K562 (cell line): ENCODE data around the gene IGSF23. TPM values are rescaled to one million over a fixed set of nuclear protein-coding genes. Genes with fewer than 3 reads are reported as not detected.

ENCODE experiments used
- CREB1 ChIP-seq, 2 experiments: sonication (generic) in 1 of 2; formaldehyde crosslinking in 1 of 2; IDR thresholded peaks; 2 replicates each; pipeline versions ENCODE4 v1.6.1 to v1.8.0; 2012 to 2022; ENCODE audit warnings: inconsistent platforms in 1 of 2, mild to moderate bottlenecking in 1 of 2, missing genetic modification reagents in 1 of 2, moderate library complexity in 1 of 2
- CTBP1 ChIP-seq: fragments of 450-650 bp; IDR thresholded peaks from 2 replicates; pipeline ENCODE4 v1.6.1; 2016; ENCODE audit warnings: borderline replicate concordance
- EP400 ChIP-seq: fragments of 450-650 bp; IDR thresholded peaks from 2 replicates; pipeline ENCODE4 v1.6.1; 2017; ENCODE audit warnings: antibody characterized with exemption, mild to moderate bottlenecking, moderate library complexity
- HNRNPL ChIP-seq: fragments of 200-400 bp; formaldehyde crosslinking; IDR thresholded peaks from 2 replicates; pipeline ENCODE4 v1.6.1; 2017; ENCODE audit warnings: low read depth, mild to moderate bottlenecking, low read length
- HSF4 ChIP-seq: fragments of 250-450 bp; sonication (Bioruptor Pico); IDR thresholded peaks from 2 replicates; pipeline ENCODE4 v2.1.2; 2022; ENCODE audit warnings: mild to moderate bottlenecking, moderate library complexity, borderline replicate concordance
- KLF10 ChIP-seq: fragments of 250-450 bp; sonication (Bioruptor Pico); IDR thresholded peaks from 2 replicates; pipeline ENCODE4 v1.6.1; 2021; ENCODE audit warnings: matching md5 sums
- L3MBTL2 ChIP-seq: fragments of 450-650 bp; IDR thresholded peaks from 2 replicates; pipeline ENCODE4 v1.6.1; 2016; ENCODE audit warnings: mild to moderate bottlenecking, moderate library complexity
- MTA1 ChIP-seq: fragments of 450-650 bp; IDR thresholded peaks from 2 replicates; pipeline ENCODE4 v1.6.1; 2017; ENCODE audit warnings: borderline replicate concordance
- PHF8 ChIP-seq: fragments of 200-600 bp; sonication (generic); IDR thresholded peaks from 2 replicates; pipeline ENCODE4 v1.6.1; 2012; ENCODE audit warnings: mixed run types, mild to moderate bottlenecking, inconsistent platforms, low read length, moderate library complexity, borderline replicate concordance
- POLR2A ChIP-seq: fragments of 450-650 bp; conservative IDR thresholded peaks from 2 replicates; pipeline ENCODE4 v1.6.1; 2016
- POLR2G ChIP-seq: fragments of 200-400 bp; formaldehyde crosslinking; IDR thresholded peaks from 2 replicates; pipeline ENCODE4 v1.6.1; 2017; ENCODE audit warnings: low read depth, mild to moderate bottlenecking, antibody characterized with exemption, low read length, moderate library complexity
- PYGO2 ChIP-seq: fragments of 450-650 bp; IDR thresholded peaks from 2 replicates; pipeline ENCODE4 v1.6.1; 2016; ENCODE audit warnings: mild to moderate bottlenecking, missing genetic modification characterization, moderate library complexity, missing compliant biosample characterization
- SIRT6 ChIP-seq: IDR thresholded peaks from one replicate; pipeline ENCODE4 v1.6.1; 2012; ENCODE audit warnings: low read depth, mild to moderate bottlenecking, control low read depth, inconsistent platforms, low read length, moderate library complexity
- ZNF277 ChIP-seq: fragments of 250-450 bp; sonication (Bioruptor Pico); IDR thresholded peaks from 2 replicates; pipeline ENCODE4 v1.8.0; 2022; ENCODE audit warnings: inconsistent platforms, mild to moderate bottlenecking, moderate library complexity, borderline replicate concordance
- ZNF3 ChIP-seq: fragments of 250-450 bp; sonication (Bioruptor Pico); IDR thresholded peaks from 2 replicates; pipeline ENCODE4 v1.5.0; 2021; ENCODE audit warnings: mild to moderate bottlenecking, moderate library complexity
- ZNF830 ChIP-seq: fragments of 250-450 bp; sonication (Bioruptor Pico); IDR thresholded peaks from 2 replicates; pipeline ENCODE4 v1.5.0; 2021; ENCODE audit warnings: mild to moderate bottlenecking
- polyA plus RNA-seq, 8 experiments: library from polyadenylated mRNA; depleted of rRNA in 4 of 8; stranded (reverse) in 5 of 8; unstranded in 3 of 8; fragments of >200 nt; fragmentation: Nextera tagmentation in 2 of 8; fragmentation: Illumina TruSeq in 1 of 8; extraction: Ambion mirVana in 2 of 8; extraction: Trizol in 1 of 8; gene quantifications; 2 replicates each; pipeline versions ENCODE4 v1.2.1 to v1.2.3, GENCODE V29; 2011 to 2014; ENCODE audit warnings: inconsistent platforms in 1 of 8, missing spikeins in 1 of 8
- total RNA-seq, 7 experiments: library from RNA; depleted of rRNA in 6 of 7; stranded (reverse); fragments of >200 nt in 6 of 7; fragmentation: Illumina TruSeq in 2 of 7; extraction: Trizol in 2 of 7; gene quantifications; 2 replicates each; pipeline versions ENCODE4 v1.2.1 to v1.2.3, GENCODE V29; 2011 to 2021; ENCODE audit warnings: low replicate concordance in 1 of 7
- TF ChIP-seq, protein P1 (sequence below): IDR thresholded peaks from 2 replicates; pipeline ENCODE4 v1.6.1; 2014; ENCODE audit warnings: antibody characterized with exemption
- TF ChIP-seq, protein P2 (sequence below): fragments of 450-650 bp; IDR thresholded peaks from 2 replicates; pipeline ENCODE4 v1.6.1; 2016; ENCODE audit warnings: borderline replicate concordance
- TF ChIP-seq, protein P3 (sequence below): fragments of 450-650 bp; IDR thresholded peaks from 2 replicates; pipeline ENCODE4 v1.6.1; 2016; ENCODE audit warnings: antibody characterized with exemption
- TF ChIP-seq, protein P4 (sequence below): fragments of 450-650 bp; IDR thresholded peaks from 2 replicates; pipeline ENCODE4 v1.7.0; 2016; ENCODE audit warnings: borderline replicate concordance

Gene IGSF23
- total and polyA plus RNA-seq, 9 of the 15 experiments (the other 6 are each of a cell fraction or from before 2014, with no cell fraction given): not detected

GRCh38 chr19:44643605-44644401 is 30.4 kb downstream of the IGSF23 start, which contains the start of gene PVR (continued):
- TF ChIP-seq PYGO2 (tag): no peak
- no peak for TF ChIP-seq HSF4 (CRISPR knock-in tag)
- peak; percentile 60; the same call in 1 of the 2 replicates for TF ChIP-seq PHF8
- peak; percentile 59 for TF ChIP-seq POLR2A
- no peak for TF ChIP-seq SIRT6
- TF ChIP-seq HNRNPL: peak; percentile 67; the same call in 1 of the 2 replicates
- TF ChIP-seq ZNF277: no peak
- TF ChIP-seq, protein P1, sequence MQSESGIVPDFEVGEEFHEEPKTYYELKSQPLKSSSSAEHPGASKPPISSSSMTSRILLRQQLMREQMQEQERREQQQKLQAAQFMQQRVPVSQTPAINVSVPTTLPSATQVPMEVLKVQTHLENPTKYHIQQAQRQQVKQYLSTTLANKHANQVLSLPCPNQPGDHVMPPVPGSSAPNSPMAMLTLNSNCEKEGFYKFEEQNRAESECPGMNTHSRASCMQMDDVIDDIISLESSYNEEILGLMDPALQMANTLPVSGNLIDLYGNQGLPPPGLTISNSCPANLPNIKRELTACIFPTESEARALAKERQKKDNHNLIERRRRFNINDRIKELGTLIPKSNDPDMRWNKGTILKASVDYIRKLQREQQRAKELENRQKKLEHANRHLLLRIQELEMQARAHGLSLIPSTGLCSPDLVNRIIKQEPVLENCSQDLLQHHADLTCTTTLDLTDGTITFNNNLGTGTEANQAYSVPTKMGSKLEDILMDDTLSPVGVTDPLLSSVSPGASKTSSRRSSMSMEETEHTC: no peak
- TF ChIP-seq EP400: peak; percentile 53; the same call in 1 of the 2 replicates
- TF ChIP-seq, protein P2, sequence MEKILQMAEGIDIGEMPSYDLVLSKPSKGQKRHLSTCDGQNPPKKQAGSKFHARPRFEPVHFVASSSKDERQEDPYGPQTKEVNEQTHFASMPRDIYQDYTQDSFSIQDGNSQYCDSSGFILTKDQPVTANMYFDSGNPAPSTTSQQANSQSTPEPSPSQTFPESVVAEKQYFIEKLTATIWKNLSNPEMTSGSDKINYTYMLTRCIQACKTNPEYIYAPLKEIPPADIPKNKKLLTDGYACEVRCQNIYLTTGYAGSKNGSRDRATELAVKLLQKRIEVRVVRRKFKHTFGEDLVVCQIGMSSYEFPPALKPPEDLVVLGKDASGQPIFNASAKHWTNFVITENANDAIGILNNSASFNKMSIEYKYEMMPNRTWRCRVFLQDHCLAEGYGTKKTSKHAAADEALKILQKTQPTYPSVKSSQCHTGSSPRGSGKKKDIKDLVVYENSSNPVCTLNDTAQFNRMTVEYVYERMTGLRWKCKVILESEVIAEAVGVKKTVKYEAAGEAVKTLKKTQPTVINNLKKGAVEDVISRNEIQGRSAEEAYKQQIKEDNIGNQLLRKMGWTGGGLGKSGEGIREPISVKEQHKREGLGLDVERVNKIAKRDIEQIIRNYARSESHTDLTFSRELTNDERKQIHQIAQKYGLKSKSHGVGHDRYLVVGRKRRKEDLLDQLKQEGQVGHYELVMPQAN: peak; percentile 34; the same call in 1 of the 2 replicates
- TF ChIP-seq, protein P3, sequence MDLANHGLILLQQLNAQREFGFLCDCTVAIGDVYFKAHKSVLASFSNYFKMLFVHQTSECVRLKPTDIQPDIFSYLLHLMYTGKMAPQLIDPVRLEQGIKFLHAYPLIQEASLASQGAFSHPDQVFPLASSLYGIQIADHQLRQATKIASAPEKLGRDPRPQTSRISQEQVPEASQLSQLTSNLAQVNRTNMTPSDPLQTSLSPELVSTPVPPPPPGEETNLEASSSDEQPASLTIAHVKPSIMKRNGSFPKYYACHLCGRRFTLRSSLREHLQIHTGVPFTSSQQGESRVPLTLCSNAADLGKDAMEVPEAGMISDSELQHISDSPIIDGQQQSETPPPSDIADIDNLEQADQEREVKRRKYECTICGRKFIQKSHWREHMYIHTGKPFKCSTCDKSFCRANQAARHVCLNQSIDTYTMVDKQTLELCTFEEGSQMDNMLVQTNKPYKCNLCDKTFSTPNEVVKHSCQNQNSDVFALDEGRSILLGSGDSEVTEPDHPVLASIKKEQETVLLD: 0 out of 2 replicates have a peak, but pooled peaks have one; percentile 15
- peak; percentile 80 for TF ChIP-seq POLR2G
- TF ChIP-seq KLF10 (CRISPR knock-in tag): no peak
- TF ChIP-seq CTBP1: peak; percentile 37; the same call in 1 of the 2 replicates
- peak; percentile 31; the same call in 1 of the 2 replicates for TF ChIP-seq L3MBTL2
- TF ChIP-seq ZNF830 (CRISPR knock-in tag): no peak
- TF ChIP-seq, protein P4, sequence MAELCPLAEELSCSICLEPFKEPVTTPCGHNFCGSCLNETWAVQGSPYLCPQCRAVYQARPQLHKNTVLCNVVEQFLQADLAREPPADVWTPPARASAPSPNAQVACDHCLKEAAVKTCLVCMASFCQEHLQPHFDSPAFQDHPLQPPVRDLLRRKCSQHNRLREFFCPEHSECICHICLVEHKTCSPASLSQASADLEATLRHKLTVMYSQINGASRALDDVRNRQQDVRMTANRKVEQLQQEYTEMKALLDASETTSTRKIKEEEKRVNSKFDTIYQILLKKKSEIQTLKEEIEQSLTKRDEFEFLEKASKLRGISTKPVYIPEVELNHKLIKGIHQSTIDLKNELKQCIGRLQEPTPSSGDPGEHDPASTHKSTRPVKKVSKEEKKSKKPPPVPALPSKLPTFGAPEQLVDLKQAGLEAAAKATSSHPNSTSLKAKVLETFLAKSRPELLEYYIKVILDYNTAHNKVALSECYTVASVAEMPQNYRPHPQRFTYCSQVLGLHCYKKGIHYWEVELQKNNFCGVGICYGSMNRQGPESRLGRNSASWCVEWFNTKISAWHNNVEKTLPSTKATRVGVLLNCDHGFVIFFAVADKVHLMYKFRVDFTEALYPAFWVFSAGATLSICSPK: no peak
- TF ChIP-seq CREB1 (IDR thresholded peaks at IDR 0.05): no peak
- no peak for TF ChIP-seq CREB1 (CRISPR knock-in tag; IDR thresholded peaks at IDR 0.05)
- no peak for TF ChIP-seq ZNF3 (CRISPR knock-in tag)
- TF ChIP-seq MTA1: no peak
